ENCODE results near the gene CPED1. TPM values are rescaled to one million over a fixed set of nuclear protein-coding genes. Genes with fewer than 3 reads are reported as not detected.

CPED1 gene
- total RNA-seq, 2 donors from 2014 or later = 4.0 to 15.9 TPM

DNA sequence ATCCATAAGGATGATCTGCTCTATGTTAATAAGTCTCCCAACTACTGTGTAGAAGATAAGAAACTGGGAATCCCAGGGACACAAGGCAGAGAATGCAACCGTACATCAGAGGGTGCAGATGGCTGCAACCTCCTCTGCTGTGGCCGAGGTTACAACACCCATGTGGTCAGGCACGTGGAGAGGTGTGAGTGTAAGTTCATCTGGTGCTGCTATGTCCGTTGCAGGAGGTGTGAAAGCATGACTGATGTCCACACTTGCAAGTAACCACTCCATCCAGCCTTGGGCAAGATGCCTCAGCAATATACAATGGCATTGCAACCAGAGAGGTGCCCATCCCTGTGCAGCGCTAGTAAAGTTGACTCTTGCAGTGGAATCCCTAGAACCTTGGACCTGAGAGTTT, 350.6 kb downstream of the CPED1 start:
- no peak overlapping the region for H3K9ac ChIP-seq (ENCODE audit: low read depth in 2 of 2, low read length in 2 of 2)
- intact Hi-C loops (cut with DNase I) = loop anchor here (10.0 kb wide), 1 partner anchor 214 kb away; no protein-coding TSS in a partner anchor
- no peak for DNase-seq
- no peak overlapping the region for H3K4me3 ChIP-seq
- no peaks in the 10 kb centered on the region for H3K36me3 ChIP-seq
- H3K9me3 ChIP-seq = no peaks in the 10 kb centered on the region
- no peaks in the 10 kb centered on the region for H3K27me3 ChIP-seq
- no peak overlapping the region for H3K27ac ChIP-seq
- no peaks in the 10 kb centered on the region for H3K4me1 ChIP-seq
- TF ChIP-seq CTCF (IDR thresholded peaks at IDR 0.05) = no peak

DNA sequence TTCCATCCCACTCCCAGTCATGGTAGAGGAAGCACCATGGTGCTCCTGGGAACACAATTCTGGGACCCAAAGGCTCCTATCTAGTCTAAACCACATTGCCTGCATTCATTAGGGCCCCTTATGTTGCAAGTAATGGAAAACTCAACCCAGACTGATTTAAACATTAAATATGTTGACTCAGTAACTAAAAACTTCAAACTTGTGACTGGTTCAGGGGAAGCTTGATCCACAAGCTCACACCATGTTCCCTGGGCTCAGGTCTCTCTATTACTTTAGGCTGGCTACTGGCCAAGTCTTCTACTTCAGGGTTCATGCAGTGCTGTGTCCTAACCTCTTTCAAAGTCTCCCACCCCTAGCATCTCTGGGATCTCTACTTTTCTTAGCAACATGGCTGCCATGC, 353.4 kb downstream of the CPED1 start:
- intact Hi-C loops (cut with DNase I) = no loop called here

DNA sequence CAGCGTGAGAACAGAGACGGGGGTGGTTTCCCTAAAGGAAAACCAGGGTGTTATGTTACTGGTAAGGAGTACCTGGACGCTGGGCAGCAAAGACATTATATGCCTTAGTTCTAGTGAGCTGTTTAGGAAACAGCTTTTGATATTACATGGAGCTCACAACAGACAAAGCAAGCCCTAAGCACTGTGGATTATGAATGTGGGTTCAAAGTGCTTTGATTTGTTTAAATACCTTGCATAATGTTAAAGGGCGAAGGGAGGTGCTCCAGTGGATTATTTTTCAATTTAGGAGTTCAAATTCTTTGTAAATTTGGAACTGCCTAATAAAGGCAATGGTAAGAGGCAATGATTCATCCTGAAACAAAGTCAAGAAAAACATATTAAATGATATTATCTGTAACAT, 354.1 kb downstream of the CPED1 start:
- no peak for TF ChIP-seq CTCF (IDR thresholded peaks at IDR 0.05)
- no peak overlapping the region for H3K27ac ChIP-seq
- no peaks in the 10 kb centered on the region for H3K36me3 ChIP-seq
- no peak for DNase-seq
- no peaks in the 10 kb centered on the region for H3K4me1 ChIP-seq
- no peak overlapping the region for H3K9ac ChIP-seq (ENCODE audit: low read depth in 2 of 2, low read length in 2 of 2)
- intact Hi-C loops (cut with DNase I) = no loop called here
- no peak overlapping the region for H3K4me3 ChIP-seq
- no peaks in the 10 kb centered on the region for H3K27me3 ChIP-seq
- no peaks in the 10 kb centered on the region for H3K9me3 ChIP-seq

More for the DNA sequence above, 353.4 kb downstream of the CPED1 start:
- Histone ChIP-seq H3K4me3 (no peak overlapping the region), H3K9me3 (no peaks in the 10 kb centered on the region), H3K27me3 (no peaks in the 10 kb centered on the region), H3K4me1 (no peaks in the 10 kb centered on the region), H3K36me3 (no peaks in the 10 kb centered on the region), H3K27ac (no peak overlapping the region), H3K9ac (ENCODE audit: low read depth in 2 of 2, low read length in 2 of 2) (no peak overlapping the region)
- no peak for TF ChIP-seq CTCF (IDR thresholded peaks at IDR 0.05)
- no peak for DNase-seq

GRCh38 chr7:121343302-121343701, 354.8 kb downstream of the CPED1 start:
- intact Hi-C loops (cut with DNase I) = no loop called here
- Histone ChIP-seq H3K4me1 (no peaks in the 10 kb centered on the region), H3K4me3 (no peak overlapping the region), H3K36me3 (no peaks in the 10 kb centered on the region), H3K27ac (no peak overlapping the region), H3K27me3 (no peaks in the 10 kb centered on the region), H3K9ac (ENCODE audit: low read depth in 2 of 2, low read length in 2 of 2) (no peak overlapping the region), H3K9me3 (no peaks in the 10 kb centered on the region)
- no peak for TF ChIP-seq CTCF (IDR thresholded peaks at IDR 0.05)
- no peak for DNase-seq

DNA sequence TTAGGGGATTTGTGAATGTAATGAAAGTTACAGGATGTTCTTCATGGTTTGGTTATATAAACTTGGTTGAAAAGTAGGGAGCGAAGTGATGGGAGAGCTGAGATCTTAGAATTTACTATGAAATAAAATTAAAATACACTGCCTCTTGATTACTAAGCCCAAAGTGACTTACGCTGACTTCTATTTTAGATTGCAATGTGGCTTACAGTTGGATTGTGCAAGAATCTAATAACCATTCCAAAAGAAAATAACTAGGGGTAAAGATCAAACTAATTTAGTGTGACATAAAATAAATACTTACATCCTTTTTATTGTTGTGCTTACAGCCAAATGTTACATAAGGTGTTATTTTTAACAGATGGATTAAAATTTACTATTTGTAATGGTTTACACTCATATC, 355.6 kb downstream of the CPED1 start:
- no peak overlapping the region for H3K9ac ChIP-seq (ENCODE audit: low read depth in 2 of 2, low read length in 2 of 2)
- no peaks in the 10 kb centered on the region for H3K4me1 ChIP-seq

More for the DNA sequence above, 355.6 kb downstream of the CPED1 start:
- no peak for DNase-seq
- no peak overlapping the region for H3K27ac ChIP-seq
- no peak for TF ChIP-seq CTCF (IDR thresholded peaks at IDR 0.05)
- intact Hi-C loops (cut with DNase I) = no loop called here
- H3K9me3 ChIP-seq = no peaks in the 10 kb centered on the region
- H3K36me3 ChIP-seq = no peaks in the 10 kb centered on the region
- H3K27me3 ChIP-seq = no peaks in the 10 kb centered on the region
- no peak overlapping the region for H3K4me3 ChIP-seq

All from colonic mucosa (tissue), 4 donors.